NCI-H1694 treated with DMSO at 0.1 percent for 48 hours (cell line): ENCODE data around the gene REX1BD.

Source experiments
- DNase-seq: peaks from one replicate; lab custom pipeline; 2025; lab: John Stamatoyannopoulos, UW

The REX1BD gene

DNA sequence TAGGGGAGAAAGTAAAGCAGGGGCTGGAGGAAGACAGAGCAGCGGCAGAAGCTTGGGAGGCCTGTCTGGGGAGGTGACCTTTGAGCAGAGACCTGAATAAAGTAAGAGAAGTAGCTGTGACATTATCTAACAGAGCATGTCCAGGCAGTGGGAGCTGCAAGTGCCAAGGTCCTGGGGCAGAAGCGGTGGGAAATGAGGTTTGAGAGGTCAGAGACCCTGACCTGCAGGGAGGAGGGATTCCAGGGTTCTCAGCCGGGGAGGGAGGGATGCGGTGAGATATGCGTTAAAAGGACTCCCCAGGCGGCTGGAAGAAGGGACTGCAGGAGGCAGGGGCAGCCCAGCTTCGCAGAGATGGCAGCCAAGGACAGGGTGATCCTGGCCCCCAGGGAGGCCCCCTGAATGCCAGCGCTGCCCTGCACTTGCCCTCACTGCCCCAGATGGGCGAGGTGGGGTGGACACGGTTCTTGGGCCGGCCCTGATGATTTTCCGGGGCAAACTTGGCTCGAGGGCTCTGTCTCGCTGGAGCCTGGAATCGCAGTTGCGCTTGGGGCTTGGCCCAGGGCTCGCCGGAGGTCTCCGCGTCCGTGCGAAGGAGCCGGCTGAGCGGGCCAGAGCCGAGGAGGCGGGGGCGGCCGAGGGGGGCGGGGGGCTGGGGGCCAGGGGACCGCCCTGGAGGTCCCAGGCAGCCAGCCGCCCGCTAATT, 14.8 kb downstream of the REX1BD start:
- DNase-seq, result no peak

DNA sequence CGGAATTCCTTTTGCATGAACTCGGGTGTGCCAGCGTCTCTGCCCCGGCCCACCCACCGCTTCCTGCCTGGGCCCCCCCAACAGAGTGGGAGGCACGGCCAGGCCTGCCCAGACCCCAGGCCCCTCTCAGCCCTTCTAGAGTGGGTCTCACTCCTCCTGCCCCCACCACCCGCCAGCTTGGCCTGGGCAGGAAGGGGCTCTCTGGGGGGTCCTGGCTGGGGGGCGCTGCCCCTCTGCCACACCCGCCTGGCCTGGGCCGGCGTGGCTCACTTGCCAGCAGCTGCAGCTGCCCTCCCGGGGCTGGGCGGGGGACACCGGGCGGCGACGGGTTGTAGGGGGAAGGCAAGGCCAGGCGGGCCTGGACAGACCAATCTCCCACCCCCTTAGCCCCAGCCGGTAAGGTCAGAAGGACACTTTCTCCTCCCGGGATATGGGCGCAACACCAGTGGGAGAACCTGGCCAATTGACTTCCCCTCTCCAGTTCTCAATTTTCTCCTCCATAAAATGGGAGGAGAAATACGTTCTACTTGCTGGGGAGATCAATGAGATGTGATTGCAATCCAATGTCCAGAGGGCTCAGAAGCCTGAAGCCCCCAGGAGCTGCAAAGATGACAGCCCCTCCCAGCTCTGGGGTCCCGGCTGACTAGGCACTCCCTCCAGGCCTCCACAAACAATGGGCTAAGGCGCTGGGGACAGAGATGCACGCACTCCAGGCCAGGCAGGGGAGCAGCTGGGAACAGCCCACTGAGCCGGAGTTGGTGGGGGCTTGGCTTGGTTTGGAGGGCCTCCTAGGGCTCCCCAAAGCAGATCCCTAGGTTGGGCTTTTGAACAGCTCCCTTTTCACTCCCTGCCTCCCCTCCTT, 15.6 kb downstream of the REX1BD start:
- DNase-seq, result no peak

DNA sequence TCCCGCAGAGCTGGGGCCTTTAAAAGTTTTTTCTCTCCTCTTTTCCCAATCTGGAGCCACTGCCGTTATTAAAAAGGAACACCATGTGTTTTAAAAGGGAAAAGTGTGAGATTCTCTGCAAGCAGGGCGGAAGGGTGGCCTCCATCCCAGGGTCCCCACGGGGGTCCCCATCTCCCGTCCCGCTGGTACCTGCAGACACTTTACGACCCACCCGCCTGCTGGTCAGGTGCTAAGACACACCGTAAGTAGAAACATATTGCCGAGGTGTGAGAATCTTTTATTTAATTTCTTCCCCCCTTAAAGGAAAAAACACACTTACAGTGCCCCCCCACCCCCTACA, 16.2 kb downstream of the REX1BD start:
- DNase-seq, result no peak

DNA sequence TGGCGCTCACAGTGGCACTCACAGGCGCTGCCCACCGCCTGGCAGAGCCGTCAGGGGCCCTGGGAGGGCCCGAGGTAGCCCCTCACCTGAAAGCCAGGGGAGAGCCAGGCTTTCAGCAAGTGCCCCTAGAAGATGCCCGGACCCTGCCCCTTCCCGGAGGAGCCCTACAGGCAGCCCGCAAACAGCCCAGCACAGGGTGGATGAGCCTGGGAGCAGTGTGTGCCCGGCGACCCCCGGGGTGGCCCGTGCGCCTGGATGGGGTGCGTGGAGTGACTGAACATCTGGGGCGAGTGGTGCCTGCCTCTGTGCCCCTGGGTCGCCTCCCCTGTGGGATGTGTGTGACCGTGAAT, 16.6 kb downstream of the REX1BD start:
- no peak for DNase-seq

DNA sequence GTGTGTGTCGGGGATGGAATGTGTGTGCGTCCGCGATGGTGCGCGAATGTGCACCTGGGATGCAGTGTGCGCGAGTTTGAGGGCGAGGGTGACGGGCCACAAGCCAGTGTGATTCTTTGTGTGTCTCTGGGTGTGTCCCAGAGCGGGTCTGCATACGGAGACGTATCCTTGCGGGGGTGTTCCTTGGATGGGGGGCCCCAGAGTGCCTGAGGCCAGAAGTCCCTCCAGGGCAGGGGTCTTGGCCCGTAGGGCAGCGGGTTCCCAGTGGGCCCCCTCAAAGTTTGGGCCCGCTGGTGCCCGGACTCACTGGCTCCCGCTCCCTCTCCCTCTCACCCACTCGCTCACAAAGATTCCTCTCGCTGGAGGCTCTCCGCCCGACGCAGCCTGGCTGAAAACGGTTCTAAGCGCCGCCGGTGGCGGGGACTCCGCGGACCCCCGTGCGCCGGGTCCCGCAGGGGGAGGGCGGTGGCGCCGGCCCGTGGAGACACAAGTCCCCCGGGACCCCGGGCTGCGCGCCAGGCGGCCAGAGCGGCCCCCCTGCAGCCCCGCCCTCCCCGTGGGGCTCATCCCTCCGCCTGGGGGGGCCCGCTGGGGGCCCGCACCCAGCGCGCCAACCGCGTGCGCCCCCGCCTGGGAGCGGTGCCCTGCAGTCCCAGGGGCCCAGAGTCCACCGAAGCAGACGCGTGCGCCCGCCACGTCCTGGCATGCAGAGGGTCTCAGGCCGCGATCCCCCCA, 17.1 kb downstream of the REX1BD start:
- no peak for DNase-seq

DNA sequence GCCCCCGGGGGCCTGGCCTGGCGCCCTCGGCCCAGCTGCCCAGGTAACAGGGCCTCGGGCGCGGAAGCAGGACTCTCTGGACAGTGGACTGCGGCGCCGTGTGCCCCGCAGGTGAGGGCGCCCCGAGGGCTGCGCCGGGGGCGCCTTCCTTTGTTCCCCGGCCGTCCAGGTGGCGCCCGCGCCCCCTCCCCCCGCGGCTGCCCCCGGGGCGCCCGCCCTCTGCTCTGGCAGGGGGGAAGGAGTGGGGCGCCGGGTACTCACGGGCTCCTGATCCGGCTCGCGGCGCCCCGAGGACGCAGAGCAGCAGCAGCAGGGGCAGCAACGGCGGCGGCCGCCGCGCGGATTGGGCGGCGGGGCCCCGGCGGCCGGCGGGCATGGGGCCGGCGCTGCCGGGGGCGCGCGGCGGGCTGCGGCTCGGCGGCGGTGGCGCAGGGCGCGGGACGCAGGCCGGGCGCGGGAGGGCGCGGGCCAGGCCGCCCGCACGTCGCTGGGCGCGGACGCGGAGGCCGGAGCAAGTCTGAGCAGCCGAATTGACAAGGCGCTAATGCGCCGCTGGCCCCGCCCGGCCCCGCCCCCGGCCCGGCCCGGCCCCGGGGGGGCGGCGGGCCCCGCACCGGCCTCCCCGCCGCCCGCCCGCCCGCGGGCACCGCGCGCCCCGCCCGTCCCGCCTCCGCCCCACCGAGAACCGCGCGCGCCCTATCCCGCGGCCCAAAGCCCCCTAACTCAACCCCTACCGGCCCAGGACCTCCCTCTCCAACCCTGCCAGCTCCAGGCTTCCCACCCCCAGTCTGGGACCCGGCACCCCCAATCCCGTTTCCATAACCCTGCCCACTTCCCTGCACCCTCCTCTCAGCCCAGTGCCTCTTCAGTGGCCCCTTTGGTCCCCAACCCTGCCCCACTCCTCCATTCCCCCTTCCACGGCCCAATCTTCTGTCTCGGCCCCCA, 18.0 kb downstream of the REX1BD start, which contains the start of gene CRLF1:
CRLF1 (minus strand) TSS at position 519 of the 945 bp plus-strand sequence; CDS start at position 376, 143 bp downstream.
- no peak for DNase-seq

DNA sequence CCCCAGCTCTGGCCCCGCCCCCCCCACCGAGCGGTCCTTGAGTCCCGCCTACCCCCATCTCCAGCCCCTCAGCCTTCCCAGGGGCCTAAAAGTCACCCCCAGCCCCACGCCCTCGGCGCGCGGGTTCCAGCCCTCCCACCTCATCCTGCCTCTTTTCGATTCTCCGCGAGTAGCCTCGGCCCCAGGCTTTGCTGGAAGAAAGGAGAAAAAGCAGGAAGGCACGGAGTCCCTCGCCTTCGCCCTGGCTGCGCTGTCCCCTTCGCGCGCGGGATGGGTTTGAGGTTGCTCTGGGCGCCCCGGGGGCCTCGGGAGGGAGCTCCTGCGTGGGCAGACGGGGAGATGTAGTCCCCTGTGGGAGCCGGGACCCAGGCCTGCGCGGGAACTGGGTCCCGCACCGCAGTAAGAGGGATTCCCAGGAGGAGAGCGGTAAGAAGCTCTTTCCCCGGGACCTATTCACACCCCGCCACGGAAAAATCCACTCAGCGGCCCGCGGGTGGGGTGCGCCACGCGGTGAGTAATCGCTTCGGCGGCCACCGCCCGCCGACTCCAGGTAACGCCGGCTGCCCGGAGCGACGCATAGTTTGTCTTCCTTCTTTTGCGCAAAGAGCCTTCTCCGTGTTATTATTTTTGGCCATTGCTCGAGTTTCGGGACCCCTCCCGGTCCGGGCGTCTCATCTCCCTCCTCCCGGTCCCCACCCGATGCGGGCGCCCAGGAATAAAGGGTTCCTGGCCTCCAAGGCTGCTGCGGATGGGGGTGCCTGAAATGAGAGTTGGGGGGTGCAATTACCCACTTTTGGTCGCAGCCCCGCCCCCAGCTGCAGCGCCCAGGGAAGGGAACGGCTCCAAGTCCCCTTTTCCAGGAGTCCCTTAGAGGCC, 18.9 kb downstream of the REX1BD start:
- no peak for DNase-seq

DNA sequence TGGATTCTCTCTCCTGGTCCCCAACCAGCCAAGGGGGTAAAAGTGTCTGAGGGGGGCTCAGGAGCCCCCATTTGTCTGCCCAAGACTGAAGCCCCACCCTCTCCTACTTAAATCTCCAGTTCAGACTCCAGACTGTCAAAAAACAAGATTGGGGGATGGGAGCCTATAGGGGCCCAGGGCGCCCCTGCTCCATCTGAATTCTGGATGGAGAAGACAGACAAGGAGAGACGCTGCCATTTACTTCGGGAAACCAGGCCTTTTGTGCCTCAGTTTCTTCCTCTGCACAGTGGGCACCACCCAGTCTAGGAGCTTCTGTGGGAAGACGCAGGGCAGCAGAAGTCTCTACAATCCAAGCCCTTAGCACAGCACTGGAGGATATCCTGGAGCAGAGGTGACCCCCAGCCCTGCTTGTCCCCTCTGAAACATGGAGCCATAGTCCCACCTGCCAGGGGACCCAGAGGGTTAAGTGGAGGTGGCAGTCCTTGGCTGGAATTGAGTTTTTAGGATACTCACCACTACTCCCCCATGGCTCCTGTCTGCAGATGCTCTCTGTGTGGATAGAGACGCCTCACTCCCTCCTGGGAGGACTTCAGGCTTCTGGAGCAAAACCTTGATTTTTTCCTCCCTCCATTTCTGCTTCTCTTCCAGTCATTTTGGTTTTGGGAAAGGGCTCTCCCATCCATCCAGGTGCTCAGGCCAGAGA, 19.7 kb downstream of the REX1BD start:
- DNase-seq, result no peak

DNA sequence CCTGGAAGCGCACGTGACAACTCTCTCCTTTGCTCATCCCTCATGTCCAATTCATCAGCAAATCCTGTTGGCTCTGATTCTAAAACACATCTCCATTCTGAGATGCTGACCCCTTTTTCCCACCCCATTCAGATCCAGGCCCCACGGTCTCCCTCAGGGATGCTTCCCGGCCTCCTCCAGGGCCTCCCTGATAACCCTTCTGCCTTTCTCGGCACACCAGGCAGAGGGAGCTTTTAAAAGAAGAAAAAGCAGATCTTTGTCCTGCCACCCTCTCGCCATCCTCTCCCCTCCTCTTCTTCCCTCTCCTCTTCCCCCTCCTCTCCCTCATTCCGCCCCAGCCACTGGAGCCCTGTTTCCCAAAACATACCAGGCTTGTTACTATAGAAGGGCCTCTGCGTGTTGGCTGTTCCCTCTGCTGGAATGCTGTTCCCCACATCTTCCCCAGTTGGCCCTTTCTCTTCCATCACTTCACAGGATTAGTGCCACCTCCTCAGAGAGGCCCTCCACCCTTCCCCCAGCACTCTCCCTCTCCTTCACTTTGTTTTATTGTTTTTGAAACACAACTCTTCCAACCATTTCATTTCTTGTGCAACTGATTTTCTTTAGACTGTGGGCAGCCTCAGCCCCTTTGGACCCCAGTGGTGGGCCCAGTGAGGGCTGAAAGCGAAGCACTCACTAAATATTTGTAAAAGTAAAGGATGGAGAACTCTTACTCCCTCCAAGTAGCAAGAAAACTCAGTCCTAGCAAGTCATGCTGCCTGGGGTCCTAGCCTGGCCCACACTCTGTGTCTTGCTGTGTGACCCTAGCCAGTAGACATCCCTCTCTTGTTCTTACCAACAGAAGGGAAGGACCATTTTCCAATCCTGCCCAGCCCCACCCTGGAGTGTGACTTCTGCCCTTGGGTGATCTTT, 20.5 kb downstream of the REX1BD start:
- DNase-seq, result no peak

DNA sequence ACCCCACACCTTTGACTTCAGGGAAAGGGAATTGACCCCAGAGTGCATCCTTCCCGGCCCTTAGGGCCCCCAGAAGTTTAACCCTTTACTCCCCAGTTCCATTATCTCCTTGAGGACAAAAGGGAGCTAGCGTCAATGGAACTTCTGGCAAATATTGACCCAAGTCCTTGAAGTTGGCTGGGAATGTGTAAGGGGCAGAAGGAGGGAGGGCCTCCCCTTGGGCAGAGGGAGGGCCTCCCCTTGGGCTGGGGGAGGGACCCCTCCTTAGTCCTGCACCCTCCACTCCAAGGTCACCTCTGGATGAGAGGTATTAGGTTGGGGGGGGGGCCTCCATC, 21.1 kb downstream of the REX1BD start:
- DNase-seq, result no peak

DNA sequence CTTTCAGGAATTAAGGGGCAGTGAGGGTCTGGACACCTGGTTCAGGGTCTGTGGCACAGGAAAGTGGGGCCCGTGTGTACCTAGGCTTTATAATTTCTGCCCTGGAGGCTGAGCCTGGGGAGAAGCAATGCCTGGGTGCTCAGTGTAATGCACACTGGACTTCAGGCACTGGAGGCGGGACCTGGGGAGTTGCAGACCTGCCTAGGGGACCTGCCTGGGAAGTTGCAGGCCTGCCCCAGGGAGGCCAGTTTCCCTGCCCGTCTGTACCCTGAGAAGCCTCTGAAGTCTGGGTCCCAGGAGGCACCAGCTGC, 21.6 kb downstream of the REX1BD start:
- no peak for DNase-seq

DNA sequence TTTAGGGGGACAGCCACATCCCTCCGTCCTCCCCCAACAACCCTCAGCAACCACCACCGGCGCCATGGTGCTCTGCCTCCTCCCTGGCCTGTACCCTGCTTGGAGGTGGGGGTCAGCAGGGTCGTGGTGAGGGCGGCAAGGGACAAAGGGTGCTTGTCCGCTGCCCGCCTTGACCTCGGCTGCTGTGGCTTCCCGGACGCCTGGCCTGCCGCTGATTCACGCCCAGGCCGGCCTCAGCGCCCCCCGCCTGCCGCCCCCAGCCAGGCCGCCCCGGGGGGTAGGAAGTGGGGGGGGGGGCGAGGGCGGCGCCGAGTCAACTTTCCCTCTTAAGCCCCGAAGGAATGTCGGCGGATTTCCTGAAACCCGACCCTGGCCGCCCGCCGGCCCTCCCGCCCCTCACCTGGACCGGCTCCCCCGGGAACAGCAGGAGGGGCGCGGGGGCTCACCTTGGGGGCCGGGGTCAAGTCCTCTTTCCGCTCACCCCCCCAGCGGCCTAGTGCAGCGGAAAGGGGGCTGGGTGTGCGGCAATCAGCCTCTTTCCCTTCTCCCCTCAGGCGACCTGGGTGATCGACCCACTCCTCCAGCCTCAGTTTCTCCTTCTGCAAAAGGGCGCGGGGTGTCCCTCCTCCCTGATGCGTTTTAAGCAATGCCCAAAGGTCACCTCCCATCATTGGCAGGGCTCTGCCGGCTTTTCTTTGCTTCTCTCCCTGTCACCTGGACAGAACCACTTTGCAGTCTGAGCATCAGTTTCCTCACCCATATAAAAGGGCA, 22.1 kb downstream of the REX1BD start:
- no peak for DNase-seq

DNA sequence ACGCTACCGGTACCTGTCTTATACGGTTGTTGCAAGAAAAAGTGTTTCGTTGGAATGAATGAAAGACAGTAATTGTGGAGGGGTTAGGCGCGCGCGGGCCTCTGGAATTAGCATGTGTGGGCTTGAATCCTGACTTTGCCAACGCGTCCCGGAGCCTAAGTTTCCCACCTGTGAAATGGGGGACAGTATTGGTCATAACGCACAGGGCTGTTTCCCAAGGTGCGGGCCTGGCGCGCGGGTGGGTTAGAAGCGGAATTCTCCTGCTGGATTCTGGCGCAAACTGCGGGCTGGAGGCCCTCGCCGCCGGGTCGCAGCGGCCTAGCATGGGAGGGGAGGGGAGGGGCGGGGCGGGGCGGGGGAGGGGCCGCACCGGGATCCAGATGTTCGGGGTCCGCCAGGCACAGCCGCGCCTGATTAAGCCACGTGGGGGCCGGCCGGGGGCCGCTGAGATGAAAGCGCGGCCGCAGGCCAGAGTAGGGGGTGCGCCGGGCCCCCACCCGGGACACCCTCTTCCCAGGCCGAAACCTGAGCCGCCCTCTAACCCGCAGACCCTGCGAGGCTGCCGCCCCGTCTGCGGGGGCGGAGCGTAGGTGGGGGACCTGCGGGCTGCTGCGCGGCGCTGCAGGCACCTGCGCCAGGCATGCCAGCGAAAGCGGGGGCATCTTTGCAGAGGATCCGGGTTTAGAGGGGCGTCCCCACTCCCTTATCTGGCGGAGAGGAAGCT, 22.9 kb downstream of the REX1BD start:
- no peak for DNase-seq

DNA sequence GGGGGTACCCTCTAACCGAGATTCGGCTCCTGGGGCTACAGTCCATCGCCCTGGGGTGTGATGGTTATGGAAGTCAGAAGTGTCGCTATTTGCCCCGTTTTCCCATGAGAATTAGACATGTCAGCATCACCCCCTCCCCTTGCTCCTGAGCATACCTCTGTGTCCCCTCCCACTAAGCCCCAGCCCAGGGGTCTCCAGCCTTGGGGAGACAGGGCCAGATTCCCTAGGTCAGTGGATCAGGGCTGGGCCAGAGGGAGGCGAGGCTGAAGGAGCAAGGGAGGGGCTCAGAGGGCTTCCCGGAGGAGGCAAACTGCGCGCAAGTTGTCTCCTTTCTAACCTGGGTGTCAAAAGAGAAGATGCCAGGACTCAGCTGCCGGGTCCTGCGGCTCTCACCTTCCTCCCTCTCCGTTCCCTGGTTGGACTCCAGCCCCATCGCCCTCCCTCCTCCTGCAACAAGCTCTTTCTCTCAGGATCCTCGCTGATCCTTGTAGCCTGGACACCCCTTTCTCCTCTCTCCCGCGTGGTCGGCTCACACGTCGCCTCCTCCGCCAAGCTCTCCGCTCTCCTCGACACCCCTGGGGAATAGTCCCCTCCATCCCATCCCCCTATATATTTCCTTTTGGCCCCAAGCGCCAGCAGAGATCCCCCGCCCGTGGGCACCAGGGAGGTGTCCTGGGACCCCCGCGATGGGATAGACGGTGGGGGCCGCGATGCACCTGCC, 23.6 kb downstream of the REX1BD start:
- no peak for DNase-seq

DNA sequence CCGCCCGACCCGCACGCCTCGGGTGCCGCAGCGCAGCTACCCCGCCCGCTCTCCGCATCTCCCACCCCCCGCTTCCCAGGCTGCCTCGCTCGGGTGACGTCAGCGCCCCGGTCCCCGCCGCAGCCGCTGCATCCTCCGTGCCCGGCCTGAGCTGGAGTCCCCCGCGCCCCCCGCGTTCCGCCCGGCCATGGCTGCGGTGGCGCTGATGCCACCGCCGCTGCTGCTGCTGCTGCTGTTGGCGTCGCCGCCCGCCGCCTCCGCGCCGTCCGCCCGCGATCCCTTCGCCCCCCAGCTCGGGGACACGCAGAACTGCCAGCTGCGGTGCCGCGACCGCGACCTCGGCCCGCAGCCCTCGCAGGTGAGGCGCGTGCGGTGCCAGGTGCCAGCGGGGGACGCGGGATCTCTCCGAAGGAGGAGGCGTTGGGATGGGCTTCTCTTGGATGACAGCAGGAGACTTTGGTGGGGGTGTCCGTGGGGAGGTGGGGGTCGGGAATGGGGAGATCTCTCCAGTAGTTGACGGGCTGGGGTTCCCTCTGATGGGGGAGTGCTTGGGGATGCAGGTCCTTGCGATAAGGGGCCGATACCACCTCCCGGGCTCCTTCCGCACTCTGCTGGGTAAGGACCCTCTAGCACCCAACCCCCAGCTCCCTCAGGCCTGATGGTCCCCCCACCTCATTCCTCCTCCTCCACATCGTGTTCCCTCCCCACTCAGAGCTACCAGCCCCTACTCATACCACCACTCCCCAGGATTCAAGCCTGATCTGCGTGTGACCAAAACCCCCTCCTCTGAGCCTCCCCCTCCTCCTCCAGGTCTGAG, 24.4 kb downstream of the REX1BD start, which contains the start of gene TMEM59L:
TMEM59L (plus strand) TSS at position 99 of the 817 bp plus-strand sequence; CDS start at position 188, 89 bp downstream.
- no peak for DNase-seq

DNA sequence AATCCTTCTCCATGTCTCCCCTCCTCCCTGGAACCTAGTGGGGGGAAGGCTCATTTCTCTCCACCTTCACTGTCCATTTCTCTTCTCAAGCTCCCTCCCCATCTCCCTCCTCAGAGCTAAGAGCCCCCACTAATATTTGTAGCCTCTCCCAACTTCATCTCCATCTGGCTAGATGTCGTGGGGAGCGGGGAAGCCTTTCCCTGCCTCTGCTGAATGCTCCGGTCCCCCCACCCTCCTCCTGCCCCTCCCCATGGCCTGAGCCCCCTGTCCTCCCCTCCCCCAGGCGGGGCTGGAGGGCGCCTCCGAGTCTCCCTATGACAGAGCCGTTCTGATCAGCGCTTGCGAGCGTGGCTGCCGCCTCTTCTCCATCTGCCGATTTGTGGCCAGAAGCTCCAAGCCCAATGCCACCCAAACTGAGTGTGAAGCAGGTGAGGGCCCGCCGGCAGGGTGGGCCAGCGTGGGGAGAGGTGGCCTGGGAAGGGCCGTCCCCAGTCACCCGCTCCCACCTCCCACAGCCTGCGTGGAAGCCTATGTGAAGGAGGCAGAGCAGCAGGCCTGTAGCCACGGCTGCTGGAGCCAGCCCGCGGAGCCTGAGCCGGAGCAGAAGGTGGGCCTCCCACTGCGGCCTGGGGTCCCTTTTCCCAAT, 25.1 kb downstream of the REX1BD start:
- peak; percentile 48 for DNase-seq
